Measurements from ENCODE around the gene AFP.

GRCh38 chr4:73417973-73418372 lies 18.0 kb upstream of the AFP start:
- TF ChIP-seq CTCF (IDR thresholded peaks at IDR 0.05; ENCODE audit: insufficient read depth, low read depth, low read length) (no peak), EZH2 (IDR thresholded peaks at IDR 0.05; ENCODE audit: insufficient read depth, low read length) (no peak)
